Epithelial cell of proximal tubule (primary cell): ENCODE measurements around the gene CNR2. TPM values are rescaled to one million over a fixed set of nuclear protein-coding genes. Genes with fewer than 3 reads are reported as not detected.
A peak's percentile ranks its signal among the peaks of the same experiment; 100 is the strongest.

Experiments used
- DNase-seq: peaks from one replicate; pipeline ENCODE4 v3.0.0-alpha.2; 2011; ENCODE audit warnings: low read depth
- H3K4me3 ChIP-seq: 2 replicates; pipeline ENCODE4 v1.5.1; 2011; ENCODE audit warnings: low read depth, mild to moderate bottlenecking, low read length
- CTCF ChIP-seq: conservative IDR thresholded peaks from 2 replicates; pipeline ENCODE4 v1.5.1; 2012; ENCODE audit warnings: low read depth, mild to moderate bottlenecking, low read length
- total RNA-seq: library from RNA; depleted of rRNA; stranded (reverse); fragments of >200 nt; gene quantifications from 2 replicates; pipeline ENCODE4 v1.2.3, GENCODE V29; 2015

CNR2 gene
- total RNA-seq, 1 donor from 2014 or later = not detected

GRCh38 chr1:23927097-23927496 is 13.9 kb upstream of the CNR2 start:
- no peak for DNase-seq
- no peak for TF ChIP-seq CTCF
- H3K4me3 ChIP-seq = no peak overlapping the region

- DNase-seq = no peak
- TF ChIP-seq CTCF = no peak
- H3K4me3 ChIP-seq = no peak overlapping the region
These were observed 12.1 kb upstream of the CNR2 start for GRCh38 chr1:23925279-23925678.

- no peak for DNase-seq
- H3K4me3 ChIP-seq = no peak overlapping the region
- TF ChIP-seq CTCF = no peak
These were observed 11.4 kb upstream of the CNR2 start for GRCh38 chr1:23924601-23925000.

- DNase-seq = no peak
- H3K4me3 ChIP-seq = no peak overlapping the region
- peak; percentile 2 for TF ChIP-seq CTCF
These were observed 10.7 kb upstream of the CNR2 start for GRCh38 chr1:23923592-23924499.

- H3K4me3 ChIP-seq = no peak overlapping the region
- TF ChIP-seq CTCF = no peak
- no peak for DNase-seq
These were observed 9.3 kb upstream of the CNR2 start for GRCh38 chr1:23922321-23922943.

GRCh38 chr1:23916209-23917131 is 3.3 kb upstream of the CNR2 start:
- peak; percentile 78 for TF ChIP-seq CTCF
- no peak for DNase-seq
- no peak overlapping the region for H3K4me3 ChIP-seq
